GM18868 (cell line): Measurements from ENCODE around the gene FHIT.
"Not testable (repeated sequence)": the region's sequence is repeated elsewhere in the genome, so short reads cannot be mapped to it uniquely, and the experiment has no call there.

ENCODE experiments used
- ATAC-seq: cut with Tn5 transposase; IDR thresholded peaks from one replicate; pipeline ENCODE4 v1.9.1; 2021; ENCODE audit warnings: mild to moderate bottlenecking, moderate library complexity; ENCODE audit not compliant: unreplicated experiment

FHIT gene

DNA sequence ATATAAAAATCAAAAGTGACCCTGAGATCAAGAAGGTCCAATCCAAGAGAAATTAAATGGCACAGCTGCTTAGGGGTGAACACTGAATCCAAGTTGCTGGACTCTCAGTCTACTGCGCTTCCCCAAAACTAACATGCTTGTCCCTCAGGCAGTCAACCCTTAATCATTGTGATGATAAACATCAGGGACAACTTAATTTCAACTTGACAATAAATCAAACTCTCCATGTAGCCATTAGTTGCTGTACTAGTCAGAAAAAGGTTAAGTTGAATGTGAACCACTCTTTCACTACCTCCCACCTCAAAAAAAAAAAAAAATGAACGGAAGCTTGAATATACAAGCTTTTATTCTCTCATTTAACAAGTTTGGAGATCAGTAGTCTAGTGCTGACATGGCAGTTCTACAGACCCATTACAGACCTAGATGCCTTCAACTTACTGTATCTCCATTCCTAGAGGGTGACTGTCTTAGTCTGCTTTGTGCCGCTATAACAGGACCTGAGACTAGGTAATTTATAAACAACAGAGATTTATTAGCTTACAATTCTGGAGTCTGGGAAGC, 185.7 kb downstream of the FHIT start:
- no peak for ATAC-seq

DNA sequence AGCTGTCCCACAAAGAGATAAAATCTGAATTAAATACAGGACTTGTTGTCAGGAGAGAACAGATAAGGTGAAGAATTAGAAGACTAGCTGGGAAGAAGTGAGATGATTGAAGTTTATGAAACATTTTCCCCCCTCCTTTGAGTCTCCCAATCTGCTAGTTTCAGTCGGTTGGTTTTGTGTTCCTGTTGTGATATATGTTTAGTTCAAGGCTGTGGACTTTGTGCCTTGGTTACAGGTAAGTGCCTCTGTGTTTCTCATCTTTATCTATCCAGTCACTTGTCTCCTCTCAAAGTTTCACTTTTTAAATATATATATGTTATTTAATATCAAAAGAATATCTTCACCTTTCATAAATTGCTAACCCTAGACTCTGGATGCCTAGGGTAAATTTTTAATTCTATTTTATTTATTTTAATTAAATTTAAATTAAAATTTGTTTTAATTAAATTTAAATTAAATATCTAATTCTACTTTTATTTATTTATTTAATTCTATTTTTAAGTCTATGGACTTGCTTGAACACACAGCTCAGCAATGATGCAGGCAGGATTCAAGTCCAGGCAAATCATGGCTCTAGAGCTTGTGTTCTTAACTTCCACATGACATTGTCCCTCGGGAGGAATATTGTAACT, 190.0 kb downstream of the FHIT start:
- ATAC-seq, result no peak

DNA sequence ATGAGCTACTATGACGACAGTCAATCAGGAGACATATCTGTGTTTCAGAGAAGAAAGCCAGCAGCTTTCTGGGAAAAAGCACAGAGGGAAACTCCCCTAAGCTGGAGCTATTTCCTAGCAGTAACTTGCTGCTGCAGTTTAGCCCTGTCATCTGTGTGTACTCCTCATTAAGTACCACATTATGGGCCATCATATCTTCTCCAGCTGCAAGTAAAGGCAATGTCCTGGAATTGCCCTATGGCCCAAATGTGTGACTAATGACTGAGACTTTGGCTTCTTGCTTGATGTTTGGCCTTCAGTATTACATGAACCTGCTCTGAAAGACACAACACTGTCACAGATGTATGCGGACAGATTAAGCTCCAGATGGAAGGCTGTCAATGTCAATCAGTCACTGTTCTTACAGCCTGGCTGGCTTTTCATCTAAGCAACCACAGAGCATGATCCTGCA, 190.8 kb downstream of the FHIT start:
- no peak for ATAC-seq

DNA sequence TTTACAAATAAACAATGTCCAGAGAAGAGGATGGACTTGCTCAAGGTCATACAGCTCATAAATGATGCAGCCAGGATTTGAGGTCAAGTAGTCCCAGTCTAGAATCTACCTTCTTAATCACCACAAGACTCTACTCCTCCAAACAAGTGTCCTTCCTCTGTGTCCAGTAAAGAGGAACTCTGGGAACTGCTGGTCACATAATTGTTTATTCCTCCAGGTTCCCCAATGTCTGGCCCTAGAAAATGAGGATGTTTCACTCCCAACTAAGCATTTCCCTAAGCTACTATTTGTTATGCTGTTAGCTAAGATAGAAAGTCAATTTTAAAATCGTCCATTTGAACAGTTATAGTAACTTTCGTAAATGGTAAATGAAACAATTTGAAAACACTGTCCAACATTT, 192.4 kb downstream of the FHIT start:
- no peak for ATAC-seq

DNA sequence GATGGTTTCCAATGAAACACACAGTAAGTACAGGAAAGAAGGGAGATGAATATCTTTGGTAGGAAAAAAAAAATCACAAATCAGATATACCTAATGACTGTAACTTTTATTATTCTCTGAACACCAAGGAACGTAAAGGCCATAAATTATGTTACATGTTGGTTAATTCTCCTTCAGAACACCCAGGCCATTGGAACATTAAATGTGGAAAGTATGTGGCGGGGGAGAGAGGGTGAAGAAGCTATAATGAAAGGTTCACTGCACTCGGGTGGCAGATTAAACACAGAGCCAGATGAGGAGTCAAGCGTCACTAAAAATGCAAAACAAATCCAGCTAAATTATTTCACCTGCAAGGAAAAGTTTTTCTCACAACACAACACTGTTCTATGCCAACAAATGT, 193.8 kb downstream of the FHIT start:
- no peak for ATAC-seq

DNA sequence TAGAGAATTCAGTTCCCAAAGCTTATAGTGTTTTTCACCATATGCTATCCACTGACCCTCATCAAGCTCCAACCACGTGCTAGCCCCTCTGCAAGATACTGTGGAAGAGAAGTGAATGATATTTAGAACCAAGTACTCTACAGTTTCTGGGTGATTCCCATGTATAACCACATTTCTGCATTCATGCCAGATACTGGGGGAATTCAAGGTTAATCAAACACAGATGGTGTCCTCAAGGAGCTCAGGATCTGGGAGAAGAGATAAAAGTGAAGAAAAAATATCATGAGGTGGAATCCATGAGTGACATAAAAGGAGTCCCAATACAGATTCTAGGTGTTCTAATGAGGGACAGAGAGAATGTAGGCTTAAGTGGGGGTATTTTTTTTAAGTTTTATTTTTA, 195.8 kb downstream of the FHIT start:
- no peak for ATAC-seq

DNA sequence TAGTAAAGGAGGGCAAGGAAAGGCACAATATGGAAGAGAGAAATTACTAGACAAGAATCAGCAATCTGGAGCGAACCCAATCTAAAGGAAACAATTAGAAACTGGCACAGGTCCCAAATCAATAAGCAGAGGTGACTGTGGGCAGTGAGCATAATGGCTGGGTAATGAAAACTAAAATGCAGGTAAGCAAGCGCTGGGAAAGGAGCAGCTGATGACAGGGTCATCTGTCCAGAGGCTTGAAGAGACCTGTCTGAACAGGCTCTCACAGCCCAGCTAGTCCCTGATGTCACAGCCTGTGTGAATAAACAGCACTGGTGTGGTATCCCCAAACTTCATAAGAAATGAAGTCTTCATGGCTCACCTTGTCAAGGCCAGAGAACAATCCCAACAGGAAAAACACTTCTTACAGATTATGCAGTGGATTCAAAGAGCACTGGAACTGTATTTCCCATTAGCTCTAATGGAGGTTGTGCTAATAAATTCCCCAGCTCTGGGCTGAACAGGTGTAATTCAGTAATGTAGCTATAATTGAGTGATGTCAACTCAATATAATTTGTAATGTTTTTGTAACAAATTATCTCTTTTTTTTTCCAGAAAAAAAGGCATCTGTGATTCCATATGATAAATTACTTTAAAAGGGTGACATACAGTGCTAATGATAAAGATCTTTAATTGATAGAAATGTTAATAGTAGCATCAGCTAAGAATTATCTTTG, 197.3 kb downstream of the FHIT start:
- ATAC-seq, result no peak

DNA sequence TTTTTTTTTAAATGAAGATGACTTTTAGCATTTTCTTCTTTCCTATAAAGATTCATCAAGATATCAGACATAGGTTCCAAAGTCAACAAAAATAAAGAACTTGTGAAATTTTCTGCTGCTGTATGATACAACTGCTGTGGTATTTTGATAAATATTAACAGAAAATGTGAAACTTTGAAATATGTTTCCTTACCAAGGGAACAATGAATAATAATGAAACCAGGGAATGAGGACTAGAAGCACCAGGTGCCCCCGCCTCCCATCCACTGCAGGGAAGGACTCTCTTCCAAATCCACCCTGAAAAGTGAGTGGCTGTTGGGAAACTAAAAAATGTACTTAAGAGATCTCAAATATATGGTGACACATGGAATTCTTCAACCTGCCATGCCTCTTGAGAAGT, 198.4 kb downstream of the FHIT start:
- no peak for ATAC-seq

DNA sequence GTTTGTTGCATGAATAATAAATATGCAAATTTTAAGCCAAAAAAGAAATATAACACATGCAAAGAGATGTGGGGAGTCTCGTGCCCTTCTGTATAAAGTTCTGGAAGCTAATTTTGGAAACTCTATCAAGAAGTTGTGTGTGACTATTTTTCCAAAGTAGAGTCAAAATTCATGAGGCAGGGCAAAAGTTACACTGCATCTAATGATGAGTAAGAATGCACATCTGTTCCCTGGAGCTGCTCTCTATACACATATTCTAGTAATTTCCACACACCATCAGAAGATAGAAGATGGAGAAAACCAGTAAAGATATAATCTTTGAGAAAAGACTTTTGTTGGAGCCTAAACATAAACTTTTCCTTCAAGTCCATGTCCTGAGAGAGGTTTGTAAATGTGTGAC, 199.6 kb downstream of the FHIT start:
- no peak for ATAC-seq

DNA sequence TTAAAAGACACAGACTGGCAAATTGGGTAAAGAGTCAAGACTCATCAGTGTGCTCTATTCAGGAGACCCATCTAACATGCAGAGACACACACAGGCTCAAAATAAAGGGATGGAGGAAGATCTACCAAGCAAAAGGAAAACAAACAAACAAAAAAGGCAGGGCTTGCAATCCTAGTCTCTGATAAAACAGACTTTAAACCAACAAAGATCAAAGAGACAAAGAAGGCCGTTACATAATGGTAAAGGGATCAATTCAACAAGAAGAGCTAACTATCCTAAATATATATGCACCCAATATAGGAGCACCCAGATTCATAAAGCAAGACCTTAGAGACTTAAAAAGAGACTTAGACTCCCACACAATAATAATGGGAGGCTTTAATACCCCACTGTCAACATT, 206.1 kb downstream of the FHIT start:
- ATAC-seq, result not testable (repeated sequence)

DNA sequence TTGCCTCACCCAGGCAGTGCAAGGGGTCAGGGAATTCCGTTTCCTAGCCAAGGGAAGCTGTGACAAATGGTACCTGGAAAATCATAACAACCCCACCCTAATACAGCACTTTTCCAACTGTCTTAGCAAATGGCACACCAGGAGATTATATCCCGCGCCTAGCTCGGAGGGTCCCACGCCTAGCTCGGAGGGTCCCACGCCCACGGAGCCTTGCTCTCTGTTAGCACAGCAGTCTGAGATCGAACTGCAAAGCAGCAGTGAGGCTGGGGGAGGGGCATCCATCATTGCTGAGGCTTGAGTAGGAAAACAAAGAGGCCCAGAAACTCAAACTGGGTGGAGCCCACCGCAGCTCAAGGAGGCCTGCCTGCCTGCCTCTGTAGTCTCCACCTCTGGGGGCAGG, 208.1 kb downstream of the FHIT start:
- ATAC-seq, result no peak

DNA sequence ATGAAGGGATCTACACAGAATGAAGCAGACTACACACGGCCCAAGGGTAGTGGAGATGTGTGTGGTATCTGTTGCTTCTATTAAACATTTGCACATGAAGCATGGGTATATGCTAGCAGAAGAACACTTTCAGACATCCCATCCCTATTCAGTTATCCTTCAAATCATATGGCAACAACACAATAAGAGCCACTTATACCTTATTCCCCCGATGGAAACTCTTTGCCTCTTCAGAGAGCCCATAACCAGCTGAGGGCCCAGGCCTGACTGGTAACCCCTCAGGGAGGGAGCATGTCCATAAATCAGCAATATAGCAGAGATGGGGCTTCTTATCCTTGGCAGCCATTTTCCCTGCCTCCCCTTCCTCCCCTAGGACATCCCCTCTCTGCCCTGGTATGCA, 210.6 kb downstream of the FHIT start:
- ATAC-seq, result no peak

DNA sequence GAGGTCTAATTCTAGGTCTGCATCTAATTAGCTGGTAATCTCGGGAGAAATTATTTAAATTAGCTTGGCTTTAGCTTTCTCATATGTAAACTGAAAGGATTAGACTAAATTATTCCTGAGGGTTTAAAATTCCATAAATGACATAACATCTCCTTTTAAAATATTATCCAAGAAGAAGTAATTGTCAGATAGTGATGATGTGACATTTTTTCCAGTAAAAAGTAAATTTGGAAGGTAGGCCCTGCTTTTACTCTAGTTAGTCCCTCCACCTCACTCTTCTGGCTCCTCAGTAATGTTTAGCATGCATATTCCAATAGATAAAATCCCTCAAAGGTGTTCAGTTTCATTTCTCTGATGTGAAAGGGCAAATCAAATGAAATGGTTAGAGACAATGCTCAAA, 215.7 kb downstream of the FHIT start:
- no peak for ATAC-seq

DNA sequence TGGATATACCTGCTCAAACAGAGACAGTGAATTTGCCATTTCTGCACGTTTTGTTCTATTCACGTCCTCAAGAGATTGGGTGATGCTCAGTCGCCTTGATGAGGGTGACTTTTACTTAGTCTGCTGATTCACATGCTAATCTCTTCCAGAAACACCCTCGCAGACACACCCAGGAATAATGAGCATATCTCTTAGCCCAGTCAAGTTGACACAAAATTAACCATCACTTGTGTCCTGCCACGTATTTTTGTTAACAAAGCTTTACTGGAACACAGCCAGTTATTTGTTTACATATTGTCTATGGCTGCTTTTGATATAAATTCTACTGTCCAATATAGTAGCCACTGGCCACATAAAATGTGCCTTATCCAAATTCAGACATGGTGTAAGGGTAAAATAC, 218.3 kb downstream of the FHIT start:
- no peak for ATAC-seq

DNA sequence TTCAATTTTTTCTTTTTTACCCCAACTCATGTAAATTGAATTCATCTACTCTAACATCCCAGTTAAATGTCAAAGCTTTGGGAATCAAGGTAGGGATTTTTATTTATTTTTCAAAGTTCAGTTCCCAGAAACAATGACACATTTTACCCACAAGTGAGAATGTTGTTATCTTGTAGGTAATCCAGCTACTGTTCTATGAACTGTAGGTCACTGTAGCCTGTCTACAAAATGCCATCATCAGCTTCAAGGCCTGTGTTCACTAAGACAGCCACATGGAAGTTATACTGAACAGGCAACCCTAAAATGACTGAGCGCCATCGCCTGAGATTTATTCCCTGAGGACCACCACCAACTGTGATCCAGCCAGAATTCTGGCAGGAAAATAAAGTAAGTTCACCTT, 219.7 kb downstream of the FHIT start:
- no peak for ATAC-seq

DNA sequence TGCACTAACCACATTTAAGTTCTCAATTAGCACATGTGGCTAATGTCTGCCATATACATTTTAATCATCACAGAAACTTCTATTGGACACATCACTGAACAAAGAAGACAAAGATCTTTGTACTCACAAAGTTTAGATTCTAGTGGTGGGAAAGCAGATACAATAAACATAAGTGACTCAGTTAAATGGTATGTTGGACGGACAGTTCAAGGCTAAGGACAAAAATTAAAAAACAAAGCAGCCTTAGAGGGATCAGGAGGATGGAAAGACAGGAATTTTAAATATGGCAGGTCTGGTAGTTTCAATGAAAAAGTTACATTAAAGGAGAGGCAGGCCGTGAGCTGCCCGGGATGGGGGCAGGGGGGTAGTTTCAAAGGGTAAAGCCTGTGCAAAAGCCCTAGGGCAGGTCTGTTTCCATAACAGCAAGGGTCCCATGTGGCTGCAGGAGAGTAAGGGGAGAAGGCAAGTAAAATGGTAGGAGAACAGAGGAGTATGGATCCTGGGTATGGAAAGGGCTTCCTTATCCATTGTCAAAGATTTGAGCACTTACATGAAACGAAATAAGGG, 220.7 kb downstream of the FHIT start:
- no peak for ATAC-seq

DNA sequence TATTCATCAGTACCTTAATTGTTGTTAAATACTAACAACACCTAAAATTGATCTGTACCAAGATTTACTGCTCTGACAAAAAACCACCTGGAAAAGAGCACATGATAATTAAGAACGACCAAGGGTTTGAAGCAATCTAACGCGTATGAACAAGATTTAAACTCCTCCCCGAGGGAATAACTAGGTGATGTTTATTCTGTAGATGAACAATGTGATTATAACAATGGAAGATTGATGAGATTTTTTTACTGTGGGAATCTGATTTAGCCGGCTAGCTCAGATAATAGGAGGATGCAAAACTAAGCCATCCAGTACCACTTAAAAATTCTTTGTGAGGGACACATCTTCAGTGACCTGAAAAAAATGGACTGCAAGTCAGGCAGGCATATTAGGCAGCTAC, 222.1 kb downstream of the FHIT start:
- no peak for ATAC-seq

DNA sequence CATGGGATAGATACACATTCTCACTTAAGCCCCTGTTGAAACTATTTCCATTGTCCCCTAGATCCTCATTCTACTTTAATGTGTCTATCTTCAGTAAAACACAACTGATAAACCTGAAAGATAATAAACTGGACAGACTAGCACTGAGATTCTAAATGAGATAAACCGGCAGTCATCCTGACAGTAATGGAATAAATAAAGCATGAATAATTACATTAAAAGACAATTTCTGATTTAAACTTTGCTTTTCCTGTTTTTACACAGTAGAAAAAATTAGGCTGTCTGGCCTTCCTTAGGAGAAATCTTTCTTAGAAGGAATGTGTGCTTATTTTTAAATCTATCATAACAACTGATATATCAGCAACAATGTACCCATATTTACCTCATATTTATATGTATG, 232.4 kb downstream of the FHIT start:
- no peak for ATAC-seq

DNA sequence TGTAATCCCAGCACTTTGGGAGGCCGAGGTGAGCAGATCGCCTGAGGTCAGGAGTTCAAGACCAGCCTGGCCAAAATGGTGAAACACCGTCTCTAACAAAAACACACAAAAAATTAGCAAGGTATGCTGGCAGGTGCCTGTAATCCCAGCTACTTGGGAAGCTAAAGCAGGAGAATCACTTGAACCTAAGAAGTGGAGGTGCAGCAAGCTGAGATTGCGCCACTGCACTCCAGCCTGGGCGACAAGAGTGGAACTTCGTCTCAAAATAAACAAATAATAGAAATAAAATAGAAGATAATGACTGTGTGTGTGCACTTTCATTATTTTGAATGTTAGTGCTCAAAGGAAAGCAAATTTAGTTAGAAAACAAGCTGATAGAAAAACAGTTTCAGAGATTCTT, 234.2 kb downstream of the FHIT start:
- ATAC-seq, result not testable (repeated sequence)

DNA sequence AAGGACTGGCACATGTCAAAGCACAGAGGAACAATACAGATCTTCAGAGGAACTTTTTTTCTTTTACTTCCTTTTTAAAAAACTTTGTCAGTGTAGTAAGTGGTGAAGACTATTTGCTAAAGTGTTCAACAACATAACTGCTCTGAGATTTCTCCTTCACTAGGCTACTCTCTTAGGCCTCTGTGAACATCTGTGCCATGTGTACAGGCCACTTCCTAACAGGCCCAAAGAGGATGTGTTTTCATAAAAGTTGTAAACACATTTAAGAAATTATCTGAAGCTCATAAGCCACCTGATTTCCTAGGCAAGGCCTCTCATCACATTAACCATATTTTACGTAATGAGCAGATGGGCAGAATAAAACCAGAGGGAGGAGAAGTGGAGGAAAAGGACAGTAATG, 235.4 kb downstream of the FHIT start:
- no peak for ATAC-seq

DNA sequence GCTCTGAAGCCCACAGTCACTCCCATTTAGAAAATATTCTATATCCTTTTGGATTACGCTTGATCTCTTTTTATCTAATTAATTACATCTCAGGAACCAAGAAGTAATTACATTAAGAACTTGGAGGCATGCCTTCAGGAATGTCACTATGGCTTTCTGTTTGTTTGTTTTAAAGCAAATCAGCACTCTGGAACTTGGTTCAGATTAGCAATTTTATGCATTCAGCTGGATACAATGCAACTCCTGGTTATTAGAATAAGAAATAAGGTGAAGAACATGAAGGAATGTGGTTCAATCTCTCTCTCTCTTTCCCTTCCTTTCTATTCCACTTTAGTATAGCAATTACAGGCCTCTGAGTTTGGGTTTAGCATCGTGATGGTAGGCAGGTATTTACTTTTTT, 235.8 kb downstream of the FHIT start:
- ATAC-seq, result no peak

DNA sequence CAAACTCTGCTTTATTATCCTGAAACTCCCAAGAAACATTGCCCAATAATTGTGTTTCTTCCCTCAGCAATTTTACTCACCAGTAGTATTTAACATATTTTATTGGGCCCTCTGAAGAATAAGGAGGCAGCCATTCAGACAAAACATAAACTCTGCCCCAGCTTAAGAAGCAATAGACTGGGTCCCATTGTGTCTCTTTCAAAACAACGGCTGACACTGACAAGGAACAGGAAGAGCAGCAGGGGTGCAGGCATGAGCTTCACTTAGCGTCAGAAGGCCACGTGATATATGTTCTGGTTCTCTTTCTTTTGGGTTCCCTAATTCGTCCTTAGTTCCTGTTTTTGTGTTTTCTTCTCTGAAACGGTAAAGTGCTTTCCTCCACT, 242.3 kb downstream of the FHIT start:
- no peak for ATAC-seq
